PC-3 (cell line): ENCODE results near the gene MTMR4. TPM values are rescaled to one million over a fixed set of nuclear protein-coding genes. Genes with fewer than 3 reads are reported as not detected.

Experiments used
- ATAC-seq: fragments of 200-7000 bp; cut with Tn5 transposase; 2 replicates; pipeline ENCODE4 v1.9.1; 2020; ENCODE audit warnings: mild to moderate bottlenecking, moderate library complexity
- BruUV-seq: library from RNA; stranded (reverse); fragments of 400-500 nt; replicated peaks from 2 replicates; lab custom pipeline; 2021; lab: Mats Ljungman, UMichigan
- CTCF ChIA-PET: fragments of 300-600 bp; sonication (Branson Sonifier 250); formaldehyde crosslinking; loops from one replicate; lab custom pipeline; 2022; ENCODE audit warnings: antibody characterized with exemption; lab: Charles Lee
- POLR2A ChIA-PET: fragments of 300-600 bp; sonication (Branson Sonifier 250); formaldehyde crosslinking; loops from one replicate; lab custom pipeline; 2022; ENCODE audit warnings: antibody characterized with exemption; ENCODE audit not compliant: unreplicated experiment; lab: Charles Lee
- DNase-seq: peaks from one replicate; pipeline ENCODE4 v3.0.0-alpha.2; 2015
- H2AFZ ChIP-seq: fragments of 300-600 bp; sonication (generic); 2 replicates; pipeline ENCODE4 v1.6.0; 2016; ENCODE audit warnings: antibody characterized with exemption, low read length
- H3F3A ChIP-seq: fragments of 300-600 bp; sonication (generic); one replicate; pipeline ENCODE4 v1.6.0; 2017; ENCODE audit warnings: antibody characterized with exemption, low read length, control low read depth, mild to moderate bottlenecking; ENCODE audit not compliant: unreplicated experiment
- H3K27ac ChIP-seq: fragments of 300-600 bp; sonication (generic); 2 replicates; pipeline ENCODE4 v1.5.1; 2016; ENCODE audit warnings: mild to moderate bottlenecking, low read length
- H3K27me3 ChIP-seq: fragments of 300-600 bp; sonication (generic); 2 replicates; pipeline ENCODE4 v1.6.1; 2016; ENCODE audit warnings: low read length, mixed read lengths
- H3K36me3 ChIP-seq: fragments of 300-600 bp; sonication (generic); 2 replicates; pipeline ENCODE4 v1.6.1; 2016; ENCODE audit warnings: low read depth, mixed run types, low read length, mixed read lengths
- H3K4me1 ChIP-seq: fragments of 300-600 bp; sonication (generic); 2 replicates; pipeline ENCODE4 v1.5.1; 2016; ENCODE audit warnings: low read length; ENCODE audit not compliant: insufficient read depth
- H3K4me2 ChIP-seq: fragments of 300-600 bp; sonication (generic); 2 replicates; pipeline ENCODE4 v1.6.0; 2016; ENCODE audit warnings: low read length
- H3K4me3 ChIP-seq: fragments of 300-600 bp; sonication (generic); 2 replicates; pipeline ENCODE4 v1.5.1; 2016; ENCODE audit warnings: mild to moderate bottlenecking, low read length, mixed read lengths
- H3K79me2 ChIP-seq: fragments of 300-600 bp; sonication (generic); 2 replicates; pipeline ENCODE4 v1.6.1; 2017; ENCODE audit warnings: low read length, mixed read lengths
- H3K9ac ChIP-seq: fragments of 300-600 bp; sonication (generic); 2 replicates; pipeline ENCODE4 v1.6.0; 2016; ENCODE audit warnings: mild to moderate bottlenecking, low read length
- H3K9me2 ChIP-seq: fragments of 300-600 bp; sonication (generic); replicated peaks from 2 replicates; pipeline ENCODE4 v1.6.1; 2016; ENCODE audit warnings: mixed run types, low read length, mixed read lengths
- H3K9me3 ChIP-seq: fragments of 300-600 bp; sonication (generic); 2 replicates; pipeline ENCODE4 v1.6.1; 2016; ENCODE audit warnings: low read length, mixed read lengths
- H4K20me1 ChIP-seq: fragments of 300-600 bp; sonication (generic); 2 replicates; pipeline ENCODE4 v1.6.1; 2016; ENCODE audit warnings: low read length, mixed read lengths
- EZH2 ChIP-seq: fragments of 300-600 bp; sonication (generic); IDR thresholded peaks from one replicate; pipeline ENCODE4 v1.6.1; 2017; ENCODE audit warnings: antibody characterized with exemption, mild to moderate bottlenecking, low read length; ENCODE audit not compliant: unreplicated experiment
- EZH2phosphoT487 ChIP-seq: fragments of 300-600 bp; sonication (generic); IDR thresholded peaks from 2 replicates; pipeline ENCODE4 v1.6.1; 2018; ENCODE audit warnings: mild to moderate bottlenecking, antibody characterized with exemption, low read length, borderline replicate concordance
- intact Hi-C: fragments of 100-400 bp; cut with micrococcal nuclease; formaldehyde crosslinking; loops from 2 replicates; pipeline ENCODE4 v1.9.0; 2023
- total RNA-seq: library from RNA; depleted of rRNA; stranded (reverse); fragments of >200 nt; gene quantifications from 2 replicates; pipeline ENCODE4 v1.2.3, GENCODE V29; 2014; rRNA removed
- TF ChIP-seq, protein P1 (sequence below): fragments of 300-600 bp; sonication (generic); conservative IDR thresholded peaks from 2 replicates; pipeline ENCODE4 v1.5.1; 2017; ENCODE audit warnings: antibody characterized with exemption, low read depth, mild to moderate bottlenecking, low read length

Gene MTMR4
- total RNA-seq, 1 experiment from 2014 or later = 48.7 TPM

DNA sequence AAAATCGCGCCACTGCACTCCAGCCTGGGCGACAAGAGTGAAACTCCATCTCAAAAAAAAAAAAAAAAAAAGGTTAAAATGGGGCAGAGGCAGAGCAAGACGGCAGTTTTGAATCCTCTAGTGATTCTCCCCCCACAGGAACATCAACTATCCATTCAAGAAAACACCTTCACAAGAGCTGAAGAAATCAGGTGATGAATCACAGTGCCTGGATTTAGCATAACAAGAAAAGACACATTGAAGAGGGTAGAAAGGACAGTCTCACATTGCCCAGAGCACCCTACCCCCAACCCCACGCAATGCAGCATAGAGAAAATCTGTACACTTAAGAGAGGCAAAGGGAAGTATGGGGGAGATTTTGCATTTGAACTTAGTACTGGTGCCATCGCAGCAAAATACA, 68.4 kb downstream of the MTMR4 start:
- POLR2A ChIA-PET = no interaction called here
- H2AFZ ChIP-seq = no peak overlapping the region
- H3K4me3 ChIP-seq = no peak overlapping the region
- no TSS peak for BruUV-seq
- H3K4me2 ChIP-seq = no peak overlapping the region
- intact Hi-C loops = loop anchor here (2.0 to 5.0 kb wide), 3 partner anchors 184 to 323 kb away; no protein-coding TSS in a partner anchor
- H3K9ac ChIP-seq = no peak overlapping the region
- H3K9me2 ChIP-seq = no peaks in the 10 kb centered on the region
- no peaks in the 10 kb centered on the region for H3F3A ChIP-seq
- no peaks in the 10 kb centered on the region for H4K20me1 ChIP-seq
- no peaks in the 10 kb centered on the region for H3K79me2 ChIP-seq
- no peaks in the 10 kb centered on the region for H3K4me1 ChIP-seq
- H3K36me3 ChIP-seq = no peaks in the 10 kb centered on the region
- H3K27ac ChIP-seq = no peak overlapping the region
- TF ChIP-seq EZH2phosphoT487 (no peak), EZH2 (no peak)
- TF ChIP-seq, protein P1, sequence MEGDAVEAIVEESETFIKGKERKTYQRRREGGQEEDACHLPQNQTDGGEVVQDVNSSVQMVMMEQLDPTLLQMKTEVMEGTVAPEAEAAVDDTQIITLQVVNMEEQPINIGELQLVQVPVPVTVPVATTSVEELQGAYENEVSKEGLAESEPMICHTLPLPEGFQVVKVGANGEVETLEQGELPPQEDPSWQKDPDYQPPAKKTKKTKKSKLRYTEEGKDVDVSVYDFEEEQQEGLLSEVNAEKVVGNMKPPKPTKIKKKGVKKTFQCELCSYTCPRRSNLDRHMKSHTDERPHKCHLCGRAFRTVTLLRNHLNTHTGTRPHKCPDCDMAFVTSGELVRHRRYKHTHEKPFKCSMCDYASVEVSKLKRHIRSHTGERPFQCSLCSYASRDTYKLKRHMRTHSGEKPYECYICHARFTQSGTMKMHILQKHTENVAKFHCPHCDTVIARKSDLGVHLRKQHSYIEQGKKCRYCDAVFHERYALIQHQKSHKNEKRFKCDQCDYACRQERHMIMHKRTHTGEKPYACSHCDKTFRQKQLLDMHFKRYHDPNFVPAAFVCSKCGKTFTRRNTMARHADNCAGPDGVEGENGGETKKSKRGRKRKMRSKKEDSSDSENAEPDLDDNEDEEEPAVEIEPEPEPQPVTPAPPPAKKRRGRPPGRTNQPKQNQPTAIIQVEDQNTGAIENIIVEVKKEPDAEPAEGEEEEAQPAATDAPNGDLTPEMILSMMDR = no peak
- no peak for ATAC-seq
- peaks cover 20% of the 10 kb centered on the region for H3K27me3 ChIP-seq
- CTCF ChIA-PET = interaction anchor here (1.2 kb wide), 1 partner anchor 129 kb away, joined by 8 read pairs; no protein-coding TSS in a partner anchor
- DNase-seq = no peak
- no peaks in the 10 kb centered on the region for H3K9me3 ChIP-seq

Other genes starting within 250 kb of the MTMR4 start
- gene MPO, start 233.7 kb downstream of the MTMR4 start, total RNA-seq = not detected in 2 replicates
- 4.3 and 8.3 TPM in 2 replicates for gene TSPOAP1, start 185.8 kb downstream of the MTMR4 start, total RNA-seq
- gene SUPT4H1, start 162.4 kb downstream of the MTMR4 start, total RNA-seq = 100.0 and 116 TPM in 2 replicates
- gene RNF43, start 97.1 kb downstream of the MTMR4 start, total RNA-seq = 3.8 and 8.5 TPM in 2 replicates
- gene HSF5, start 26.2 kb downstream of the MTMR4 start, total RNA-seq = not detected in 2 replicates
- gene TEX14, start 177.4 kb upstream of the MTMR4 start, total RNA-seq = 0.12 and 0.29 TPM in 2 replicates
- gene RAD51C, start 178.0 kb upstream of the MTMR4 start, total RNA-seq = 58.9 and 71.1 TPM in 2 replicates
- gene PPM1E, start 241.2 kb upstream of the MTMR4 start, total RNA-seq = not detected in 2 replicates